ENCODE results near the gene DNAJB9. TPM values are rescaled to one million over a fixed set of nuclear protein-coding genes. Genes with fewer than 3 reads are reported as not detected.

DNAJB9 gene
- total and polyA plus RNA-seq, 2 experiments from 2014 or later, result 7.3 to 16.0 TPM

- no peak overlapping the region for H3K27ac ChIP-seq (ENCODE audit: low read depth)
- no peak overlapping the region for H2AFZ ChIP-seq
- no peaks in the 10 kb centered on the region for H3K36me3 ChIP-seq (ENCODE audit: insufficient read depth)
- no peak for TF ChIP-seq CTCF (conservative IDR thresholded peaks at IDR 0.05; ENCODE audit: low read depth in 2 of 2)
- no peak for TF ChIP-seq ZNF331 (CRISPR knock-in tag; IDR thresholded peaks at IDR 0.05; ENCODE audit: low read depth)
- TF ChIP-seq POLR2AphosphoS5 (IDR thresholded peaks at IDR 0.05; ENCODE audit: low read depth), result no peak
- no peak for TF ChIP-seq STAT1 (IDR thresholded peaks at IDR 0.05; ENCODE audit: unreplicated experiment)
- peaks cover 8% of the 10 kb centered on the region for H3K4me1 Mint-ChIP-seq
- H3K27ac Mint-ChIP-seq, result no peak overlapping the region
- H3K27me3 ChIP-seq (ENCODE audit: insufficient read depth), result no peaks in the 10 kb centered on the region
- no peak for DNase-seq (ENCODE audit: low spot score)
- H3K9me2 ChIP-seq (ENCODE audit: insufficient read depth), result no peaks in the 10 kb centered on the region
- H3K4me2 ChIP-seq, result no peak overlapping the region
- H3K79me2 ChIP-seq (replicated peaks; ENCODE audit: insufficient read depth), result no peaks in the 10 kb centered on the region
- peaks cover 7% of the 10 kb centered on the region for H3K4me1 ChIP-seq (ENCODE audit: insufficient read depth)
- H3K4me3 ChIP-seq, result no peak overlapping the region
- H3K4me3 Mint-ChIP-seq, result no peak overlapping the region
- no peaks in the 10 kb centered on the region for H3K9me3 Mint-ChIP-seq
- H3K36me3 Mint-ChIP-seq (ENCODE audit: low read depth), result no peaks in the 10 kb centered on the region
- H4K20me1 ChIP-seq (replicated peaks; ENCODE audit: insufficient read depth), result no peaks in the 10 kb centered on the region
- no peaks in the 10 kb centered on the region for H3K27me3 Mint-ChIP-seq (ENCODE audit: insufficient read depth, low read depth, poor library complexity)
- H3F3A ChIP-seq (replicated peaks; ENCODE audit: low read depth), result no peaks in the 10 kb centered on the region
- ATAC-seq, result no peak
Observed at GRCh38 chr7:108623220-108623619, 53.5 kb downstream of the DNAJB9 start.

Other genes with a start within 250 kb of the DNAJB9 start
- 3.5 and 6.8 TPM in 2 replicates for gene NRCAM, start 113.4 kb upstream of the DNAJB9 start, total RNA-seq (2014; rRNA removed; shearing (Covaris generic))
- 2.5 and 2.7 TPM in 2 replicates for gene NRCAM, start 113.4 kb upstream of the DNAJB9 start, polyA plus RNA-seq (2016; fragmentation: Nextera tagmentation; extraction: Ambion mirVana)
- gene PNPLA8, start 43.7 kb upstream of the DNAJB9 start, total RNA-seq (2014; rRNA removed; shearing (Covaris generic)), result 12.5 and 14.9 TPM in 2 replicates
- gene PNPLA8, start 43.7 kb upstream of the DNAJB9 start, polyA plus RNA-seq (2016; fragmentation: Nextera tagmentation; extraction: Ambion mirVana), result 12.4 and 13.6 TPM in 2 replicates
- 32.3 and 36.0 TPM in 2 replicates for gene THAP5, start 168 bp upstream of the DNAJB9 start, total RNA-seq (2014; rRNA removed; shearing (Covaris generic))
- 15.2 and 18.2 TPM in 2 replicates for gene THAP5, start 168 bp upstream of the DNAJB9 start, polyA plus RNA-seq (2016; fragmentation: Nextera tagmentation; extraction: Ambion mirVana)